Fibroblast of the aortic adventitia (primary cell): ENCODE measurements around the gene SNCAIP. TPM values are rescaled to one million over a fixed set of nuclear protein-coding genes. Genes with fewer than 3 reads are reported as not detected.

Source experiments
- DNase-seq: peaks from one replicate; pipeline ENCODE4 v3.0.0-alpha.2; 2010; ENCODE audit warnings: low read depth
- H3K4me3 ChIP-seq: 2 replicates; pipeline ENCODE4 v1.5.1; 2011; ENCODE audit warnings: low read depth, mild to moderate bottlenecking, control low read depth, low read length, moderate library complexity
- CTCF ChIP-seq: IDR thresholded peaks from 2 replicates; pipeline ENCODE4 v1.5.1; 2011; ENCODE audit warnings: mild to moderate bottlenecking, low read length, control low read depth, inconsistent platforms; ENCODE audit not compliant: insufficient read depth
- total RNA-seq: library from RNA; depleted of rRNA; stranded (reverse); fragments of >200 nt; gene quantifications from 2 replicates; pipeline ENCODE4 v1.2.3, GENCODE V29; 2012; ENCODE audit warnings: low replicate concordance

Gene SNCAIP
- total RNA-seq, 1 donor, result 0.18 TPM

- DNase-seq, result no peak
- TF ChIP-seq CTCF, result no peak
- H3K4me3 ChIP-seq, result no peak overlapping the region
Measured at GRCh38 chr5:122423221-122423620, 111.2 kb downstream of the SNCAIP start.

- TF ChIP-seq CTCF, result no peak
- H3K4me3 ChIP-seq, result no peak overlapping the region
- DNase-seq, result no peak
Measured at GRCh38 chr5:122424132-122424531, 112.1 kb downstream of the SNCAIP start.

GRCh38 chr5:122426301-122426700 is 114.3 kb downstream of the SNCAIP start:
- DNase-seq, result no peak
- TF ChIP-seq CTCF, result no peak

GRCh38 chr5:122427621-122428020 is 115.6 kb downstream of the SNCAIP start:
- DNase-seq, result no peak
- H3K4me3 ChIP-seq, result no peak overlapping the region
- TF ChIP-seq CTCF, result no peak

More at GRCh38 chr5:122426301-122426700, 114.3 kb downstream of the SNCAIP start:
- no peak overlapping the region for H3K4me3 ChIP-seq

GRCh38 chr5:122429545-122430318 is 117.7 kb downstream of the SNCAIP start:
- DNase-seq, result no peak
- H3K4me3 ChIP-seq, result no peak overlapping the region
- TF ChIP-seq CTCF, result no peak

GRCh38 chr5:122430319-122430586 is 118.2 kb downstream of the SNCAIP start:
- no peak for TF ChIP-seq CTCF
- H3K4me3 ChIP-seq, result no peak overlapping the region
- DNase-seq, result no peak

GRCh38 chr5:122431298-122431697 is 119.3 kb downstream of the SNCAIP start:
- no peak for TF ChIP-seq CTCF
- no peak for DNase-seq

More at GRCh38 chr5:122431298-122431697, 119.3 kb downstream of the SNCAIP start:
- H3K4me3 ChIP-seq, result no peak overlapping the region
